Measurements from ENCODE around the gene GAREM1.

The GAREM1 gene

GRCh38 chr18:32420084-32420750 lies 50.5 kb downstream of the GAREM1 start:
- H3K4me3 Mint-ChIP-seq, result no peak overlapping the region
- H3K27me3 Mint-ChIP-seq, result peaks cover 5% of the 10 kb centered on the region
- H3K4me1 Mint-ChIP-seq, result no peaks in the 10 kb centered on the region
- H3K27ac Mint-ChIP-seq, result no peak overlapping the region
- H3K36me3 Mint-ChIP-seq, result no peaks in the 10 kb centered on the region
- peaks cover 5% of the 10 kb centered on the region for H3K9me3 Mint-ChIP-seq

- Mint-ChIP-seq H3K27ac (no peak overlapping the region), H3K4me1 (no peaks in the 10 kb centered on the region), H3K36me3 (no peaks in the 10 kb centered on the region), H3K27me3 (peaks cover 16% of the 10 kb centered on the region), H3K9me3 (peaks cover 8% of the 10 kb centered on the region), H3K4me3 (no peak overlapping the region)
These were observed 52.5 kb downstream of the GAREM1 start for GRCh38 chr18:32418148-32418547.

DNA sequence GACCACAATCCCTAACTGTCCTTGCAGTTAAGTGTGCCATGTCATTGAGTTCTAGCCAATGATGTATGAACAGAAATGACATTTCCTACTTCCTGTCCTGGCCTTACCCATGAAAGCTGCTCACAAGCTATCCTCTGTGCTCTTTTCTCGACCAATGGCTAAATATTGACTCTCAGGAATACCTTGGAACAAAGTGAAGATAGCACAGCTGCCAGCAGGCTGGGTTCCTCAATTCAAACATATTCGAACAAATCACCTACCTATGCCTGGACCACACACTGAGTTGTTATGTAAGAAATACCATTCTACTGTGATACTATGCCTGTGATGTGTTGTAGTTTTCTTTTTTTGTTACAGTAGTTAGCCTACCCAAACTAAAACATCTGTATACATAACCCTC lies 65.1 kb downstream of the GAREM1 start:
- Mint-ChIP-seq H3K4me3 (no peak overlapping the region), H3K36me3 (no peaks in the 10 kb centered on the region), H3K4me1 (peaks cover 4% of the 10 kb centered on the region), H3K9me3 (no peaks in the 10 kb centered on the region), H3K27me3 (peaks cover 8% of the 10 kb centered on the region), H3K27ac (no peak overlapping the region)

- Mint-ChIP-seq H3K4me1 (peaks cover 4% of the 10 kb centered on the region), H3K27ac (no peak overlapping the region), H3K9me3 (peaks cover 7% of the 10 kb centered on the region), H3K27me3 (peaks cover 6% of the 10 kb centered on the region), H3K4me3 (no peak overlapping the region), H3K36me3 (no peaks in the 10 kb centered on the region)
These were observed 69.1 kb downstream of the GAREM1 start for GRCh38 chr18:32401621-32402020.

DNA sequence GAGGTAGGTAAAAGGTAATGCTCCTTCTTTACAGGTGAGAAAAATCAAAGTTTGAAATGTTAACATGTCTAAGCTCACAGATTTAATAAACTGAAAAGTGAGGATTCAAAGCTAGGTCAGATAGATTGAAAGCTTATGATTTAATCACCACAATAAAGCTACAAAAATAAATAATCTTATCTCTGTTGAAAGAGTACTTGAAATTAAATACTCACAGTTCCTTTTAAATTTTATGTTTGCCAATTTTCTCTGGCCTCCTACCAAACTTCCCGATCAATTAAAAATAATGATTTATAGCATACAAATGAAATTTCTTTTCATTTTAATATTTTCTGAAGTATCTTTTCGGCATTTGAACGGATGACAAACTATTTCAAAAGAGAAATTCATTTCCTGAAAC lies 77.3 kb downstream of the GAREM1 start:
- H3K36me3 Mint-ChIP-seq, result no peaks in the 10 kb centered on the region
- H3K27ac Mint-ChIP-seq, result no peak overlapping the region
- H3K4me3 Mint-ChIP-seq, result no peak overlapping the region
- H3K9me3 Mint-ChIP-seq, result peaks cover 12% of the 10 kb centered on the region
- no peaks in the 10 kb centered on the region for H3K4me1 Mint-ChIP-seq
- H3K27me3 Mint-ChIP-seq, result peaks cover 14% of the 10 kb centered on the region

GRCh38 chr18:32391126-32391525 lies 79.6 kb downstream of the GAREM1 start:
- no peak overlapping the region for H3K4me3 Mint-ChIP-seq
- H3K36me3 Mint-ChIP-seq, result no peaks in the 10 kb centered on the region
- peaks cover 20% of the 10 kb centered on the region for H3K27me3 Mint-ChIP-seq
- no peak overlapping the region for H3K27ac Mint-ChIP-seq
- H3K4me1 Mint-ChIP-seq, result no peaks in the 10 kb centered on the region
- H3K9me3 Mint-ChIP-seq, result peaks cover 6% of the 10 kb centered on the region

- Mint-ChIP-seq H3K27ac (no peak overlapping the region), H3K4me3 (no peak overlapping the region), H3K36me3 (no peaks in the 10 kb centered on the region), H3K4me1 (no peaks in the 10 kb centered on the region), H3K27me3 (peaks cover 18% of the 10 kb centered on the region), H3K9me3 (no peaks in the 10 kb centered on the region)
These were observed 80.8 kb downstream of the GAREM1 start for GRCh38 chr18:32389858-32390257.

GRCh38 chr18:32389191-32389590 lies 81.5 kb downstream of the GAREM1 start:
- H3K4me1 Mint-ChIP-seq, result no peaks in the 10 kb centered on the region
- no peaks in the 10 kb centered on the region for H3K9me3 Mint-ChIP-seq
- H3K4me3 Mint-ChIP-seq, result no peak overlapping the region
- H3K27ac Mint-ChIP-seq, result no peak overlapping the region
- no peaks in the 10 kb centered on the region for H3K36me3 Mint-ChIP-seq
- H3K27me3 Mint-ChIP-seq, result peaks cover 19% of the 10 kb centered on the region

- H3K9me3 Mint-ChIP-seq, result no peaks in the 10 kb centered on the region
- peaks cover 22% of the 10 kb centered on the region for H3K27me3 Mint-ChIP-seq
- H3K4me3 Mint-ChIP-seq, result no peak overlapping the region
- no peak overlapping the region for H3K27ac Mint-ChIP-seq
- H3K36me3 Mint-ChIP-seq, result no peaks in the 10 kb centered on the region
- H3K4me1 Mint-ChIP-seq, result no peaks in the 10 kb centered on the region
These were observed 84.2 kb downstream of the GAREM1 start for GRCh38 chr18:32386471-32386870.

DNA sequence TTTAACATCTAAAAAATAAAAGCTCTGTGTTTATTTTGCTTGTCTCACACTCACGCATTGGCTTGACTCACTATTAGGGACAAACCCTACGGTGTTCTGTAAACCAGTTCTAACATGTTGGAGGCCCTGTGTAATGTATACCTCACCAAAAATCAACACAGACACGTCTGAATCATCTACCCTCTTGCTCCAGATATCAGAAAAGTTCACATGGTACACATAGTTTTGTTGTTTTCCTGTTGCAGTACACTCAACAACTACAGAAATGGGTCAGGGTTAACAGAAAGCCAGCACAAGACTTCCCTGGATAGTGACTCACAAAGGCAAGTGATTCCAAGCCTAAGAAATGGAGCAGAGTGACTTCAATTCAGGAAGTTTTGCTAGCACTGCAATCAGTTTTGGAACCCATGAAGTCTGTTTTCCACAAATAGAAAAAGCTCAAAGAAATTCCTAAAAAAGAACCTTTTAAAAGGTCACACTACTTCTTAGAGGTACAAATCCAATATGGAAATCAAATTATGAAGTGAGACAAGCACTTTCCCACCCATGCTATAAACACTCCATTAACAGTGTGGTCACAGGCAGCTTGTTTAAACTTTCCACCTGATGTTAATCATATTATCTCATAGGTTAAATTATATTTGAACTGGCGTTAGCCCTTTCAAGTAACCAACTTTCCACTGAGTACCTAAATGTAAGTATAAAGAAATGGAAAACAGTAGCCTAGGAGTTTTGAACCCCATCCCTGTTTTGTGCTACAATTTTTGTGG lies 87.4 kb downstream of the GAREM1 start:
- Mint-ChIP-seq H3K4me1 (no peaks in the 10 kb centered on the region), H3K27ac (no peak overlapping the region), H3K27me3 (peaks cover 19% of the 10 kb centered on the region), H3K36me3 (no peaks in the 10 kb centered on the region), H3K4me3 (no peak overlapping the region), H3K9me3 (no peaks in the 10 kb centered on the region)

GRCh38 chr18:32381761-32382160 lies 88.9 kb downstream of the GAREM1 start:
- H3K4me3 Mint-ChIP-seq, result no peak overlapping the region
- no peaks in the 10 kb centered on the region for H3K36me3 Mint-ChIP-seq
- H3K9me3 Mint-ChIP-seq, result no peaks in the 10 kb centered on the region
- H3K4me1 Mint-ChIP-seq, result no peaks in the 10 kb centered on the region
- H3K27me3 Mint-ChIP-seq, result peaks cover 15% of the 10 kb centered on the region
- H3K27ac Mint-ChIP-seq, result no peak overlapping the region

DNA sequence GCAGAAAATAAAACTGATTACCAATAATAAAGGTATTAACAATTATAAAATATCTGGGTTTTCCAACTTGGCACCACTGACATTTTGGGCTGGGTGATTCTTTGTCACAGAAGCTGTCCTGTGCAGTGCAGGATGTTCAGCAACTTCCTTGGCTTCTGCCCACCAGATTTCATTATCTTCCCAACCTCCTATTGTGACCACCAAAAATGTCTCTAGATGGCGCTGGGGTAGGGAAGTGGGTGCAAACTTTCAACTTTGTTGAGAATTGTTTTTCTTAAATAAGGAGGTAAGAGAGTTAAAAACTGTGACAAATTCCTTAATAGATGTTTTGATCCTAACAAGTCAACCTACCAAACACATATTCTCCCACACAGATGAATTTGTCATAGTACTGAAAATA lies 90.1 kb downstream of the GAREM1 start:
- H3K4me1 Mint-ChIP-seq, result no peaks in the 10 kb centered on the region
- no peaks in the 10 kb centered on the region for H3K9me3 Mint-ChIP-seq
- no peak overlapping the region for H3K27ac Mint-ChIP-seq
- peaks cover 10% of the 10 kb centered on the region for H3K27me3 Mint-ChIP-seq
- no peak overlapping the region for H3K4me3 Mint-ChIP-seq
- no peaks in the 10 kb centered on the region for H3K36me3 Mint-ChIP-seq

DNA sequence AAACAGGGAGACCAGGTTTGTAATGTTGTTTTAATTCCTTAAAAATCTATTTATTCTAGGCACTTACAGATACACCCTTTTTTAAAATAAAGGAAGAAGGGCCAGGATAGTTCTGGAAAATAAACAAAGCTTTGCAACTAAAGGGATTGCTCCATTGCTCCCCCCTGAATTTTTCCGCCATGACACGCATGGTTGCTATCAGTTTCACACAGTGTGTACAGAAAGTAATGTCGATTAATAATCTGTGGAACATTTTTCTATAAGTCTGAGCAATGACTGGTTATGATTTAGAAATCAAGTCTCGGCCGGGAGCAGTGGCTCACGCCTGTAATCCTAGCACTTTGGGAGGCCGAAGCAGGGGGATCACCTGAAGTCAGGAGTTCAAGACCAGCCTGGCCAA lies 90.8 kb downstream of the GAREM1 start:
- Mint-ChIP-seq H3K36me3 (no peaks in the 10 kb centered on the region), H3K4me1 (no peaks in the 10 kb centered on the region), H3K27me3 (peaks cover 10% of the 10 kb centered on the region), H3K9me3 (no peaks in the 10 kb centered on the region), H3K27ac (no peak overlapping the region), H3K4me3 (no peak overlapping the region)

DNA sequence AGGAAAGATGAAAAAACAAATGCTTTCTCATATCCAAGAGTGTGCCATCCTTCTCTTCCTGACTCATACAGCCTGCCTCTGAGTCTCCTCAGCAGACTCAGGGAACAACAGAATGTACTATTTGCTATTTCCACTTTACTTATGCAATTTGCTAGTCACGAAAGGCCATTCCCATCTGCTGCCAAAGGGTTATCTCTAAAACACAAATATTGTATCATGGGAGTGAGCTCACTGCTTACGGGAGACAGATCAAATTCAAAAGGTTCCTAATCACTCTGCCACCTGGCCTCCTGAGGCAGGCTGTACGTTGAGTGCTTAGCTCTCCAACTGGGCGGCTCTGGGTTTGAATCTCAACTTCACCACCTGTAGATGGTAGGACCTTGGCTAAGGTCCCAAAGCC lies 92.0 kb downstream of the GAREM1 start:
- no peak overlapping the region for H3K27ac Mint-ChIP-seq
- H3K4me3 Mint-ChIP-seq, result no peak overlapping the region
- H3K9me3 Mint-ChIP-seq, result no peaks in the 10 kb centered on the region
- H3K27me3 Mint-ChIP-seq, result peaks cover 6% of the 10 kb centered on the region
- no peaks in the 10 kb centered on the region for H3K4me1 Mint-ChIP-seq
- no peaks in the 10 kb centered on the region for H3K36me3 Mint-ChIP-seq

- H3K27me3 Mint-ChIP-seq, result peaks cover 7% of the 10 kb centered on the region
- H3K9me3 Mint-ChIP-seq, result no peaks in the 10 kb centered on the region
- no peak overlapping the region for H3K27ac Mint-ChIP-seq
These were observed 96.7 kb downstream of the GAREM1 start for GRCh38 chr18:32373995-32374394.

GRCh38 chr18:32373505-32373904 lies 97.2 kb downstream of the GAREM1 start:
- no peaks in the 10 kb centered on the region for H3K9me3 Mint-ChIP-seq
- no peaks in the 10 kb centered on the region for H3K36me3 Mint-ChIP-seq
- no peaks in the 10 kb centered on the region for H3K4me1 Mint-ChIP-seq
- H3K4me3 Mint-ChIP-seq, result no peak overlapping the region
- H3K27ac Mint-ChIP-seq, result no peak overlapping the region
- peaks cover 4% of the 10 kb centered on the region for H3K27me3 Mint-ChIP-seq

More at GRCh38 chr18:32373995-32374394, 96.7 kb downstream of the GAREM1 start:
- no peak overlapping the region for H3K4me3 Mint-ChIP-seq
- H3K4me1 Mint-ChIP-seq, result no peaks in the 10 kb centered on the region
- H3K36me3 Mint-ChIP-seq, result no peaks in the 10 kb centered on the region

Data from activated naive CD4-positive, alpha-beta T cell treated with anti-CD3 and anti-CD28 coated beads, Interleukin-2, amount 50 U/mL, for 24 hours (primary cell).